ENCODE data around the gene NAALADL2.

- TF ChIP-seq CTCF (IDR thresholded peaks at IDR 0.05; ENCODE audit: borderline replicate concordance, extremely low read depth, low read length, poor library complexity, severe bottlenecking) (no peak), EZH2 (IDR thresholded peaks at IDR 0.05; ENCODE audit: borderline replicate concordance, low read depth, low read length, severe bottlenecking) (no peak)
These were observed 234.6 kb downstream of the NAALADL2 start for GRCh38 chr3:175093748-175094147.

All from DND-41 (cell line).